Measurements from ENCODE around the gene SORCS2.

- TF ChIP-seq POLR2A (IDR thresholded peaks at IDR 0.05) (no peak), CTCF (IDR thresholded peaks at IDR 0.05 in 4 of 5, conservative IDR thresholded peaks at IDR 0.05 in 1 of 5) (no peak)
These were observed 120.4 kb downstream of the SORCS2 start for GRCh38 chr4:7312691-7313090.

All from gastrocnemius medialis (tissue), 4 donors.